ENCODE measurements around the gene LAMA4.
"Not testable (repeated sequence)": the region's sequence is repeated elsewhere in the genome, so short reads cannot be mapped to it uniquely, and the experiment has no call there.

Gene LAMA4

DNA sequence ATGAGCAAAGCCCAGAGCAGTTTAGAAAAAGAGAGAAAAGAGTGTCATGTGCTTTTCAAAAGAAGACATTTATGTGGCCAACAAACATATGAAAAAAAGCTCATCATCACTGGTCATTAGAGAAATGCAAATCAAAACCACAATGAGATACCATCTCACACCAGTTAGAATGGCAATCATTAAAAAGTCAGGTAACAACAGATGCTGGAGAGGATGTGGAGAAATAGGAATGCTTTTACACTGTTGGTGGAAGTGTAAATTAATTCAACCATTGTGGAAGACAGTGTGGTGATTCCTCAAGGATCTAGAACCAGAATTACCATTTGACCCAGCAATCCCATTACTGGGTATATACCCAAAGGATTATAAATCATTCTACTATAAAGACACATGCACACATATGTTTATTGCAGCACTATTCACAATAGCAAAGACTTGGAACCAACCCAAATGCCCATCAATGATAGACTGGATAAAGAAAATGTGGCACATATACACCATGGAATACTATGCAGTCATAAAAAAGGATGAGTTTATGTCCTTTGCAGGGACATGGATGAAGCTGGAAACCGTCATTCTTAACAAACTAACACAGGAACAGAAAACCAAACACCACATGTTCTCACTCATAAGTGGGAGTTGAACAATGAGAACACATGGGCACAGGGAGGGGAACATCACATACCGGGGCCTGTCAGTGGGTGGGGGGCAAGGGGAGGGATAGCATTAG, 54.0 kb downstream of the LAMA4 start:
- not testable (repeated sequence) for H3K4me1 ChIP-seq (ENCODE audit: control insufficient read depth in 1 of 2, insufficient read depth in 2 of 2, low read length in 2 of 2); H4K91ac ChIP-seq (ENCODE audit: low read depth, low read length); DNase-seq

DNA sequence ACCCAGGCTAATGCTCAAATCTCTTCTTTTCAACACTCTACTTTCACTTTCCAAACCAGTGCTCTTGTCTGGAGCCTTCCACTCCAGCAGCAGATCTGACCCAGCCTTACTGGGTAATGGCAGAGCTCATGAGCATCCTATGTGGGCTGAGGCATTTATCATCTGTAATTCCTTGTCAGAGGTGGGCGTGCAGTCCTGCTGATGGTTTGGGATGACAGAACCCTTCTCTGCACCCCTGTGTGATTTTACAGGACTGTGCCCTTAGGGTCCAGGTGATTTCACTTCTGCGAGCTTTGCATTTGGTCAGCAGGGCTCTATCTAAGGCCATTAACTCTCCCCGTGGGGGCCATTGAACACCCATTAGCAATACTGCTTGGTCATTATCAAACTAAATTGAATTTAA, 55.4 kb downstream of the LAMA4 start:
- H3K36me3 ChIP-seq (ENCODE audit: control insufficient read depth in 1 of 2, insufficient read depth in 2 of 2, low read length in 2 of 2): no peaks in the 10 kb centered on the region
- H2BK12ac ChIP-seq (ENCODE audit: low read length): no peak overlapping the region
- H4K8ac ChIP-seq (ENCODE audit: low read depth, low read length): no peak overlapping the region
- H3K9ac ChIP-seq (ENCODE audit: low read length): no peak overlapping the region
- H4K12ac ChIP-seq (ENCODE audit: low read depth, low read length): no peak overlapping the region
- no peak overlapping the region for H3K4ac ChIP-seq (ENCODE audit: low read depth, low read length)
- H2BK5ac ChIP-seq (ENCODE audit: low read depth, low read length, poor library complexity): no peak overlapping the region
- no peak overlapping the region for H3K27ac ChIP-seq (ENCODE audit: low read depth, low read length)
- no peak for DNase-seq
- no peak overlapping the region for H3K18ac ChIP-seq (ENCODE audit: low read length)
- H4K91ac ChIP-seq (ENCODE audit: low read depth, low read length): no peak overlapping the region
- no peaks in the 10 kb centered on the region for H3K9me3 ChIP-seq (ENCODE audit: insufficient read depth, low read depth, low read length)
- no peak overlapping the region for H2BK120ac ChIP-seq (ENCODE audit: insufficient read depth, low read length, poor library complexity)
- no peak overlapping the region for H3K4me3 ChIP-seq (ENCODE audit: low read depth, low read length)
- peaks cover 2% of the 10 kb centered on the region for H3K79me1 ChIP-seq (ENCODE audit: low read length)
- no CpG with 5 or more reads among the region's 3 CpGs for whole genome bisulfite sequencing (ENCODE audit: extremely low coverage, insufficient coverage, insufficient read length)
- H3K79me2 ChIP-seq (ENCODE audit: control insufficient read depth, insufficient read depth, low read length, poor library complexity): no peaks in the 10 kb centered on the region
- H3K23ac ChIP-seq (ENCODE audit: low read length): no peak overlapping the region
- H3K4me2 ChIP-seq (ENCODE audit: low read length): no peak overlapping the region
- no peaks in the 10 kb centered on the region for H3K27me3 ChIP-seq (ENCODE audit: insufficient read depth, low read length)
- H3K14ac ChIP-seq (ENCODE audit: low read length): no peak overlapping the region
- peaks cover 0 to 6% of the 10 kb centered on the region in 2 experiments for H3K4me1 ChIP-seq (ENCODE audit: control insufficient read depth in 1 of 2, insufficient read depth in 2 of 2, low read length in 2 of 2)
- H2AFZ ChIP-seq (ENCODE audit: insufficient read depth, low read length, poor library complexity): no peak overlapping the region
- no peak overlapping the region for H2AK5ac ChIP-seq (ENCODE audit: low read length)

More for the DNA sequence above, 54.0 kb downstream of the LAMA4 start:
- not testable (repeated sequence) for H2BK5ac ChIP-seq (ENCODE audit: low read depth, low read length, poor library complexity); H3K4me2 ChIP-seq (ENCODE audit: low read length); H3K9ac ChIP-seq (ENCODE audit: low read length); H3K23ac ChIP-seq (ENCODE audit: low read length); H3K4ac ChIP-seq (ENCODE audit: low read depth, low read length); H3K9me3 ChIP-seq (ENCODE audit: insufficient read depth, low read depth, low read length); H2BK12ac ChIP-seq (ENCODE audit: low read length); H3K36me3 ChIP-seq (ENCODE audit: control insufficient read depth in 1 of 2, insufficient read depth in 2 of 2, low read length in 2 of 2); H3K27ac ChIP-seq (ENCODE audit: low read depth, low read length); H3K27me3 ChIP-seq (ENCODE audit: insufficient read depth, low read length); H2AK5ac ChIP-seq (ENCODE audit: low read length); H2BK120ac ChIP-seq (ENCODE audit: insufficient read depth, low read length, poor library complexity); H4K8ac ChIP-seq (ENCODE audit: low read depth, low read length); H3K4me3 ChIP-seq (ENCODE audit: low read depth, low read length); H2AFZ ChIP-seq (ENCODE audit: insufficient read depth, low read length, poor library complexity); H3K14ac ChIP-seq (ENCODE audit: low read length); H3K79me1 ChIP-seq (ENCODE audit: low read length); H4K12ac ChIP-seq (ENCODE audit: low read depth, low read length); H3K18ac ChIP-seq (ENCODE audit: low read length); H3K79me2 ChIP-seq (ENCODE audit: control insufficient read depth, insufficient read depth, low read length, poor library complexity)
- no CpG with 5 or more reads among the region's 2 CpGs for WGBS (ENCODE audit: extremely low coverage, insufficient coverage, insufficient read length)

DNA sequence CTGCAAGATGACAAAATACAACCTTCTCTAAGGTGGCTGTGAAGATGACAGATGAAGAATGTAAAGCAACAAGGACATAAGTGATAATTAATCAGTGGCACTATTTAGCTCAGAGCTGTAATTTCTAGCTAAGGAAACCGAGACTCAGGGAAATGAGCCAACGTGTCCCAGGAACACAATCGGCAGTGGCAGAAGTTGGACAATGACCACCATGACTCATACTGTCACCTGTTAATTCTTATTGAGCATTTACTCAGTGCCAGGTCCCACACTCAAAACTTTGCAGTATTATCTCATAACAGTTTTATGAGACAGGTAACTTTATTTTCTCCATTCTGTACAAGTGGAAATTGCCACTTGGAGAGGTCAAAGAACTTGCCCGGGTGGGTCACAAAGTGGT, 55.8 kb downstream of the LAMA4 start:
- Histone ChIP-seq H3K4me3 (ENCODE audit: low read depth, low read length) (no peak overlapping the region), H3K27ac (ENCODE audit: low read depth, low read length) (no peak overlapping the region), H3K4me1 (ENCODE audit: control insufficient read depth in 1 of 2, insufficient read depth in 2 of 2, low read length in 2 of 2) (peaks cover 0 to 3% of the 10 kb centered on the region in 2 experiments), H4K91ac (ENCODE audit: low read depth, low read length) (no peak overlapping the region), H2BK5ac (ENCODE audit: low read depth, low read length, poor library complexity) (no peak overlapping the region), H2AK5ac (ENCODE audit: low read length) (no peak overlapping the region), H3K14ac (ENCODE audit: low read length) (no peak overlapping the region), H3K9ac (ENCODE audit: low read length) (no peak overlapping the region), H3K23ac (ENCODE audit: low read length) (no peak overlapping the region), H2BK12ac (ENCODE audit: low read length) (no peak overlapping the region), H3K27me3 (ENCODE audit: insufficient read depth, low read length) (no peaks in the 10 kb centered on the region), H2BK120ac (ENCODE audit: insufficient read depth, low read length, poor library complexity) (no peak overlapping the region), H3K79me2 (ENCODE audit: control insufficient read depth, insufficient read depth, low read length, poor library complexity) (no peaks in the 10 kb centered on the region), H3K9me3 (ENCODE audit: insufficient read depth, low read depth, low read length) (no peaks in the 10 kb centered on the region), H2AFZ (ENCODE audit: insufficient read depth, low read length, poor library complexity) (no peak overlapping the region), H3K36me3 (ENCODE audit: control insufficient read depth in 1 of 2, insufficient read depth in 2 of 2, low read length in 2 of 2) (no peaks in the 10 kb centered on the region), H3K18ac (ENCODE audit: low read length) (no peak overlapping the region), H3K4me2 (ENCODE audit: low read length) (no peak overlapping the region), H4K8ac (ENCODE audit: low read depth, low read length) (no peak overlapping the region), H3K79me1 (ENCODE audit: low read length) (no peaks in the 10 kb centered on the region), H3K4ac (ENCODE audit: low read depth, low read length) (no peak overlapping the region), H4K12ac (ENCODE audit: low read depth, low read length) (no peak overlapping the region)
- WGBS (ENCODE audit: extremely low coverage, insufficient coverage, insufficient read length): no CpG with 5 or more reads among the region's 4 CpGs
- no peak for DNase-seq

DNA sequence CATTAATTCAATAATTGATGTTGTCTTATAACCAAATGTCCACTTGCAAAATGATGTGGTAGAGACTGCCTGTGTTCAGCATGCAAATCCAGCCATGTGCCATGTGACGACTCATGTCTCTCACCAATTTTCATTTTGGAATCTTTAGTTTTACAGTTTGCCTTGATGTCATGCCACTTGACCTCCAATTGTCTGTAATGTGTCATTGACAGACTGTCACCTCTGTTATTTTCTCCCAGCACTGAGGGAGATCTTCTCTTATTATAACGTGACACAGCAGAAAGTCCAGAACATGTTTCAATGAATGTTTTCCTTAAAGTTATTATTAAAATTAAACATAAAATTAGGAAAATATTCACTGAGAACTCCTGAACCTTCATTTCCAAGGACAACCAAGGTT, 56.7 kb downstream of the LAMA4 start:
- Histone ChIP-seq H3K4ac (ENCODE audit: low read depth, low read length) (no peak overlapping the region), H4K8ac (ENCODE audit: low read depth, low read length) (no peak overlapping the region), H3K9ac (ENCODE audit: low read length) (no peak overlapping the region), H2BK120ac (ENCODE audit: insufficient read depth, low read length, poor library complexity) (no peak overlapping the region), H3K79me2 (ENCODE audit: control insufficient read depth, insufficient read depth, low read length, poor library complexity) (no peaks in the 10 kb centered on the region), H2BK12ac (ENCODE audit: low read length) (no peak overlapping the region), H3K36me3 (ENCODE audit: control insufficient read depth in 1 of 2, insufficient read depth in 2 of 2, low read length in 2 of 2) (no peaks in the 10 kb centered on the region), H3K27ac (ENCODE audit: low read depth, low read length) (no peak overlapping the region), H3K18ac (ENCODE audit: low read length) (no peak overlapping the region), H3K4me1 (ENCODE audit: control insufficient read depth in 1 of 2, insufficient read depth in 2 of 2, low read length in 2 of 2) (peaks cover 0 to under 1% of the 10 kb centered on the region in 2 experiments), H3K27me3 (ENCODE audit: insufficient read depth, low read length) (no peaks in the 10 kb centered on the region), H2BK5ac (ENCODE audit: low read depth, low read length, poor library complexity) (no peak overlapping the region), H2AK5ac (ENCODE audit: low read length) (no peak overlapping the region), H3K9me3 (ENCODE audit: insufficient read depth, low read depth, low read length) (no peaks in the 10 kb centered on the region), H3K79me1 (ENCODE audit: low read length) (no peaks in the 10 kb centered on the region), H4K12ac (ENCODE audit: low read depth, low read length) (no peak overlapping the region), H3K4me3 (ENCODE audit: low read depth, low read length) (no peak overlapping the region), H3K14ac (ENCODE audit: low read length) (no peak overlapping the region), H4K91ac (ENCODE audit: low read depth, low read length) (no peak overlapping the region), H3K23ac (ENCODE audit: low read length) (no peak overlapping the region), H2AFZ (ENCODE audit: insufficient read depth, low read length, poor library complexity) (no peak overlapping the region), H3K4me2 (ENCODE audit: low read length) (no peak overlapping the region)
- WGBS (ENCODE audit: extremely low coverage, insufficient coverage, insufficient read length): no CpG with 5 or more reads among the region's 2 CpGs
- DNase-seq: no peak
